GM12878 (cell line): Measurements from ENCODE around the gene ATP2A1. TPM values are rescaled to one million over a fixed set of nuclear protein-coding genes. Genes with fewer than 3 reads are reported as not detected.
A peak's percentile ranks its signal among the peaks of the same experiment; 100 is the strongest.

Experiments used
- ATAC-seq: fragments of 200-7000 bp; cut with Tn5 transposase; 3 replicates; pipeline ENCODE4 v1.9.1; 2020; ENCODE audit warnings: mild to moderate bottlenecking, moderate library complexity
- BruUV-seq: library from RNA; stranded (reverse); fragments of 400-500 nt; replicated peaks from 2 replicates; lab custom pipeline; 2021; lab: Mats Ljungman, UMichigan
- CTCF ChIA-PET: fragments of 300-600 bp; sonication (Branson Sonifier 250); formaldehyde crosslinking; extraction: SDS; loops from one replicate; lab custom pipeline; 2021; ENCODE audit warnings: inconsistent platforms; lab: Yijun Ruan, JAX
- POLR2A ChIA-PET: fragments of 350-600 bp; formaldehyde crosslinking; extraction: SDS; loops from one replicate; lab custom pipeline; 2021; ENCODE audit warnings: inconsistent platforms; lab: Charles Lee
- RAD21 ChIA-PET: fragments of 300-600 bp; sonication (Branson Sonifier 250); formaldehyde crosslinking; loops from one replicate; lab custom pipeline; 2023; ENCODE audit warnings: antibody characterized with exemption; ENCODE audit not compliant: unreplicated experiment; lab: Charles Lee
- SMC1A ChIA-PET: fragments of 300-600 bp; sonication (Branson Sonifier 250); formaldehyde crosslinking; loops from one replicate; lab custom pipeline; 2023; ENCODE audit not compliant: unreplicated experiment, uncharacterized antibody; lab: Charles Lee
- DNase-seq: peaks from one replicate; pipeline ENCODE4 v3.0.0-alpha.2; 2011; ENCODE audit warnings: low read depth, low spot score
- FAIRE-seq: peaks from 3 replicates; lab custom pipeline; 2011; peaks lifted over from hg19 to GRCh38; lab: Jason Lieb, UNC
- H2AFZ ChIP-seq: 2 replicates; pipeline ENCODE4 v1.6.0; 2011; ENCODE audit warnings: low read depth, low read length, control low read depth; ENCODE audit not compliant: control insufficient read depth
- H3K27ac ChIP-seq: 2 replicates; pipeline ENCODE4 v1.5.1; 2011; ENCODE audit warnings: control low read depth; ENCODE audit not compliant: control insufficient read depth, insufficient read depth
- H3K27me3 ChIP-seq, 2 experiments: replicated peaks in 1 of 2; 2 replicates each; pipeline versions ENCODE4 v1.6.0 to v1.6.1; 2011; ENCODE audit warnings: low read length in 1 of 2; ENCODE audit not compliant: control insufficient read depth in 2 of 2, insufficient read depth in 2 of 2
- H3K36me3 ChIP-seq, 2 experiments: 2 replicates each; pipeline ENCODE4 v1.5.1; 2011; ENCODE audit warnings: low read length in 1 of 2; ENCODE audit not compliant: control insufficient read depth in 2 of 2, insufficient read depth in 2 of 2
- H3K4me1 ChIP-seq: 2 replicates; pipeline ENCODE4 v1.6.1; 2011; ENCODE audit warnings: mild to moderate bottlenecking, low read length, moderate library complexity, mixed read lengths; ENCODE audit not compliant: control insufficient read depth, insufficient read depth
- H3K4me2 ChIP-seq: 2 replicates; pipeline ENCODE4 v1.6.0; 2011; ENCODE audit warnings: control low read depth; ENCODE audit not compliant: control insufficient read depth, insufficient read depth
- H3K4me3 ChIP-seq: fragments of 200-600 bp; sonication (generic); 2 replicates; pipeline ENCODE4 v1.5.1; 2016
- H3K79me2 ChIP-seq: 2 replicates; pipeline ENCODE4 v1.6.0; 2011; ENCODE audit warnings: low read length; ENCODE audit not compliant: control insufficient read depth, insufficient read depth
- H3K9ac ChIP-seq: 2 replicates; pipeline ENCODE4 v1.8.0; 2011; ENCODE audit warnings: low read length, control low read depth, mixed read lengths; ENCODE audit not compliant: control insufficient read depth, insufficient read depth
- H3K9me3 ChIP-seq: replicated peaks from 3 replicates; pipeline ENCODE4 v1.5.1; 2011; ENCODE audit warnings: mild to moderate bottlenecking, low read length; ENCODE audit not compliant: control insufficient read depth, insufficient read depth
- H4K20me1 ChIP-seq: 2 replicates; pipeline ENCODE4 v1.6.0; 2011; ENCODE audit not compliant: control insufficient read depth, insufficient read depth
- ATF7 ChIP-seq: fragments of 450-650 bp; IDR thresholded peaks from 2 replicates; pipeline ENCODE4 v1.6.1; 2016; ENCODE audit warnings: low read depth, mild to moderate bottlenecking
- BHLHE40 ChIP-seq, 2 experiments: fragments of 450-650 bp in 1 of 2; IDR thresholded peaks; 2 replicates each; pipeline ENCODE4 v1.6.1; 2011 to 2017; ENCODE audit warnings: low read depth in 2 of 2, borderline replicate concordance in 1 of 2, improper control_type of control experiment in 1 of 2, low read length in 1 of 2, mild to moderate bottlenecking in 1 of 2
- EED ChIP-seq: sonication (generic); IDR thresholded peaks from 2 replicates; pipeline ENCODE4 v1.6.1; 2016; ENCODE audit warnings: antibody characterized with exemption, low read depth
- ESRRA ChIP-seq: IDR thresholded peaks from 2 replicates; pipeline ENCODE4 v1.6.1; 2012; ENCODE audit warnings: mild to moderate bottlenecking, low read length, improper control_type of control experiment
- GATAD2B ChIP-seq: fragments of 450-650 bp; conservative IDR thresholded peaks from 2 replicates; pipeline ENCODE4 v1.6.1; 2017; ENCODE audit warnings: low read depth, mild to moderate bottlenecking, moderate library complexity
- IKZF2 ChIP-seq, 2 experiments: fragments of 450-650 bp; IDR thresholded peaks; 2 replicates each; pipeline ENCODE4 v1.6.1; 2017; ENCODE audit warnings: mild to moderate bottlenecking in 2 of 2, moderate library complexity in 2 of 2
- JUNB ChIP-seq: IDR thresholded peaks from 2 replicates; pipeline ENCODE4 v1.6.1; 2016; ENCODE audit warnings: antibody characterized with exemption, mild to moderate bottlenecking
- KLF5 ChIP-seq: fragments of 450-650 bp; IDR thresholded peaks from 2 replicates; pipeline ENCODE4 v1.6.1; 2014; ENCODE audit warnings: mild to moderate bottlenecking; ENCODE audit not compliant: partially characterized antibody
- NR2F1 ChIP-seq: fragments of 450-650 bp; conservative IDR thresholded peaks from 2 replicates; pipeline ENCODE4 v1.6.1; 2017; ENCODE audit warnings: mild to moderate bottlenecking
- PAX8 ChIP-seq: fragments of 450-650 bp; IDR thresholded peaks from 2 replicates; pipeline ENCODE4 v1.6.1; 2017; ENCODE audit warnings: mild to moderate bottlenecking, moderate library complexity
- POU2F2 ChIP-seq: IDR thresholded peaks from 3 replicates; pipeline ENCODE4 v1.6.1; 2011; ENCODE audit warnings: low read depth, mild to moderate bottlenecking, low read length, borderline replicate concordance
- RFX5 ChIP-seq: IDR thresholded peaks from 2 replicates; pipeline ENCODE4 v1.6.1; 2011; ENCODE audit warnings: low read depth, low read length, improper control_type of control experiment
- SMARCA5 ChIP-seq: fragments of 450-650 bp; IDR thresholded peaks from 2 replicates; pipeline ENCODE4 v1.6.1; 2017; ENCODE audit warnings: mild to moderate bottlenecking
- ZNF217 ChIP-seq: fragments of 450-650 bp; IDR thresholded peaks from 2 replicates; pipeline ENCODE4 v1.6.1; 2017; ENCODE audit warnings: antibody characterized with exemption, mild to moderate bottlenecking
- WGBS: methylation state at CpG from one replicate; pipeline ENCODE4 v1.1.6; 2016; ENCODE audit warnings: low lambda C conversion rate; ENCODE audit not compliant: insufficient replicate concordance, insufficient coverage; ENCODE audit errors: missing lambda C conversion rate; 5-methylcytosine and 5-hydroxymethylcytosine counted together
- in situ Hi-C: fragments of 300-500 bp; cut with MboI; formaldehyde crosslinking; loops from 9 replicates; pipeline ENCODE4 v1.14.3; 2018; ENCODE audit warnings: mixed read lengths
- intact Hi-C: fragments of 100-400 bp; cut with micrococcal nuclease; formaldehyde crosslinking; loops from one replicate; pipeline ENCODE4 v1.14.2; 2022; ENCODE audit not compliant: unreplicated experiment
- polyA plus RNA-seq, 11 experiments: library from polyadenylated mRNA; depleted of rRNA in 4 of 11; unstranded in 6 of 11; stranded (reverse) in 5 of 11; fragments of >200 nt; fragmentation: Nextera tagmentation in 4 of 11; fragmentation: Illumina TruSeq in 1 of 11; extraction: Ambion mirVana in 4 of 11; extraction: Trizol in 1 of 11; gene quantifications; 1 replicate in 1 of 11; 2 replicates in 10 of 11; pipeline versions ENCODE4 v1.2.1 to v1.2.3, GENCODE V29; 2011 to 2016; ENCODE audit warnings: inconsistent platforms in 2 of 11, missing spikeins in 2 of 11, low read depth in 1 of 11
- total RNA-seq, 4 experiments: library from RNA; depleted of rRNA in 3 of 4; stranded (reverse); fragments of >200 nt in 3 of 4; fragmentation: Illumina TruSeq in 1 of 4; extraction: Trizol in 1 of 4; gene quantifications; 2 replicates each; pipeline versions ENCODE4 v1.2.1 to v1.2.3, GENCODE V29; 2013 to 2021
- TF ChIP-seq, protein P1 (sequence below): fragments of 450-650 bp; IDR thresholded peaks from 2 replicates; pipeline ENCODE4 v1.6.1; 2014; ENCODE audit warnings: mild to moderate bottlenecking
- TF ChIP-seq, protein P2 (sequence below): fragments of 150-350 bp; IDR thresholded peaks from 2 replicates; pipeline ENCODE4 v1.6.1; 2016; ENCODE audit warnings: low read depth, low read length
- TF ChIP-seq, protein P3 (sequence below): fragments of 450-650 bp; IDR thresholded peaks from 2 replicates; pipeline ENCODE4 v1.6.1; 2017; ENCODE audit warnings: mild to moderate bottlenecking, low read depth, inconsistent platforms; ENCODE audit not compliant: poor library complexity, severe bottlenecking

Gene ATP2A1
- total and polyA plus RNA-seq, 10 of the 15 experiments (the other 5 are each of a cell fraction or from before 2014, with no cell fraction given), result 0.13 to 1.7 (median 0.88) TPM

DNA sequence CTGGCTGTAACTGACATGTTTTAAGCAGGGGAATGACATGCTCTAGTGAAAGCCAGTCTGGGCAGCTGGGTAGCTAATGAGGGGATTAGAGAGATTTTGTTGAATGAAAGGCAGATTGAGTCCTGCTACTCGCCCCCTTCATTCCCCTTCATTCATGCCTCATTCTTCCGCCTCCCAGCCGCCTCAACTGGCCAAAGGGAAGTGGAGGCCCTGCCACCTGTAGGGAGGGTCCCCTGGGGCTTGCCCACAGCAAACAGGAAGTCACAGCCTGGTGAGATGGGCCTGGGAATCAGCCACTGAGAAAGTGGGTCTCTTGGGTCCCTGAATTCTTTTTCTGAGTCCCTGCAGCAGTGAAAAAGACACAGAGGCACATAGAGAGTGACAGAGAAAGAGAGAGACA lies 52.4 kb downstream of the ATP2A1 start (continued):
- TF ChIP-seq, protein P1, sequence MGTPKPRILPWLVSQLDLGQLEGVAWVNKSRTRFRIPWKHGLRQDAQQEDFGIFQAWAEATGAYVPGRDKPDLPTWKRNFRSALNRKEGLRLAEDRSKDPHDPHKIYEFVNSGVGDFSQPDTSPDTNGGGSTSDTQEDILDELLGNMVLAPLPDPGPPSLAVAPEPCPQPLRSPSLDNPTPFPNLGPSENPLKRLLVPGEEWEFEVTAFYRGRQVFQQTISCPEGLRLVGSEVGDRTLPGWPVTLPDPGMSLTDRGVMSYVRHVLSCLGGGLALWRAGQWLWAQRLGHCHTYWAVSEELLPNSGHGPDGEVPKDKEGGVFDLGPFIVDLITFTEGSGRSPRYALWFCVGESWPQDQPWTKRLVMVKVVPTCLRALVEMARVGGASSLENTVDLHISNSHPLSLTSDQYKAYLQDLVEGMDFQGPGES, result 0 out of 2 replicates have a peak, but pooled peaks have one; percentile 16
- TF ChIP-seq EED, result peak; percentile 50; the same call in 1 of the 2 replicates

DNA sequence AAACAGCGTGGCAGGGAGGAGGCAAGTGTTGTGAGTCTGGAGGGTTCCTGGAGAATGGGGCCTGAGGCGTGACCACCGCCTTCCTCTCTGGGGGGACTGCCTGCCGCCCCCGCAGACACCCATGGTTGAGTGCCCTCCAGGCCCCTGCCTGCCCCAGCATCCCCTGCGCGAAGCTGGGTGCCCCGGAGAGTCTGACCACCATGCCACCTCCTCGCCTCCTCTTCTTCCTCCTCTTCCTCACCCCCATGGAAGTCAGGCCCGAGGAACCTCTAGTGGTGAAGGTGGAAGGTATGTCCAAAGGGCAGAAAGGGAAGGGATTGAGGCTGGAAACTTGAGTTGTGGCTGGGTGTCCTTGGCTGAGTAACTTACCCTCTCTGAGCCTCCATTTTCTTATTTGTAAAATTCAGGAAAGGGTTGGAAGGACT lies 53.5 kb downstream of the ATP2A1 start, which contains the start of gene CD19:
Gene CD19, plus strand, starts transcription at position 171 of the 425 bp plus-strand sequence. Its CDS starts 30 bp downstream, at position 201.
- DNase-seq (no peak), ATAC-seq (peak; percentile 76), FAIRE-seq (peak; percentile 69)
- CTCF ChIA-PET, result interaction anchor here (1.2 to 7.2 kb wide), 6 partner anchors 13 to 86 kb away, joined by 3 to 136 read pairs (median 8); partner anchors contain the start of genes ATP2A1, SH2B1 and TUFM
- Histone ChIP-seq H3K4me2 (peak within 1 kb of the TSS; percentile 95), H3K27me3 (no peaks in the 10 kb centered on the region), H3K36me3 (0 out of 4 replicates have a peak, but pooled peaks cover 0 to 6% of the 10 kb centered on the region in 2 experiments), H3K4me1 (peaks cover 16% of the 10 kb centered on the region), H3K79me2 (peaks cover 21% of the 10 kb centered on the region), H2AFZ (peak within 1 kb of the TSS; percentile 79), H3K4me3 (peak within 1 kb of the TSS; percentile 96), H3K9ac (peak within 1 kb of the TSS; percentile 97), H3K27ac (peak within 1 kb of the TSS; percentile 92), H3K9me3 (no peaks in the 10 kb centered on the region), H4K20me1 (no peaks in the 10 kb centered on the region)
- intact Hi-C loops, result loop anchor here (5.0 kb wide), 1 partner anchor 55 kb away; the partner anchor contains the start of gene ATP2A1
- in situ Hi-C loops, result no loop called here
- BruUV-seq, result no TSS peak
- POLR2A ChIA-PET, result interaction anchor here (0.8 to 3.7 kb wide), 9 partner anchors 9 to 109 kb away, joined by 3 to 39 read pairs (median 5); partner anchors contain the start of genes ATXN2L, RABEP2, SH2B1 and TUFM
- RAD21 ChIA-PET, result interaction anchor here (1.2 to 4.5 kb wide), 7 partner anchors 8 to 108 kb away, joined by 4 to 46 read pairs (median 7); partner anchors contain the start of genes ATP2A1, SH2B1 and TUFM
- 0% methylated on average over 9 of the region's 10 CpGs for WGBS
- SMC1A ChIA-PET, result interaction anchor here (1.0 to 4.2 kb wide), 10 partner anchors 8 to 110 kb away, joined by 3 to 52 read pairs (median 4); partner anchors contain the start of genes ATXN2L, NFATC2IP, RABEP2 and TUFM
- TF ChIP-seq JUNB (no peak), BHLHE40 (IDR thresholded peaks at IDR 0.05; ENCODE audit: borderline replicate concordance in 1 of 2, low read depth in 2 of 2, low read length in 1 of 2) (peak; percentile 14 to 78; a peak in 2 of 4 replicates), NR2F1 (peak; percentile 71), ESRRA (no peak), IKZF2 (IDR thresholded peaks at IDR 0.05) (peak; percentile 33 to 43; a peak in 2 of 4 replicates), POU2F2 (no peak), ZNF217 (peak; percentile 81), KLF5 (no peak), GATAD2B (peak; percentile 64), RFX5 (no peak), PAX8 (peak; percentile 70), SMARCA5 (peak; percentile 89), EED (peak; percentile 17; the same call in 1 of the 2 replicates), ATF7 (no peak)
- TF ChIP-seq, protein P2, sequence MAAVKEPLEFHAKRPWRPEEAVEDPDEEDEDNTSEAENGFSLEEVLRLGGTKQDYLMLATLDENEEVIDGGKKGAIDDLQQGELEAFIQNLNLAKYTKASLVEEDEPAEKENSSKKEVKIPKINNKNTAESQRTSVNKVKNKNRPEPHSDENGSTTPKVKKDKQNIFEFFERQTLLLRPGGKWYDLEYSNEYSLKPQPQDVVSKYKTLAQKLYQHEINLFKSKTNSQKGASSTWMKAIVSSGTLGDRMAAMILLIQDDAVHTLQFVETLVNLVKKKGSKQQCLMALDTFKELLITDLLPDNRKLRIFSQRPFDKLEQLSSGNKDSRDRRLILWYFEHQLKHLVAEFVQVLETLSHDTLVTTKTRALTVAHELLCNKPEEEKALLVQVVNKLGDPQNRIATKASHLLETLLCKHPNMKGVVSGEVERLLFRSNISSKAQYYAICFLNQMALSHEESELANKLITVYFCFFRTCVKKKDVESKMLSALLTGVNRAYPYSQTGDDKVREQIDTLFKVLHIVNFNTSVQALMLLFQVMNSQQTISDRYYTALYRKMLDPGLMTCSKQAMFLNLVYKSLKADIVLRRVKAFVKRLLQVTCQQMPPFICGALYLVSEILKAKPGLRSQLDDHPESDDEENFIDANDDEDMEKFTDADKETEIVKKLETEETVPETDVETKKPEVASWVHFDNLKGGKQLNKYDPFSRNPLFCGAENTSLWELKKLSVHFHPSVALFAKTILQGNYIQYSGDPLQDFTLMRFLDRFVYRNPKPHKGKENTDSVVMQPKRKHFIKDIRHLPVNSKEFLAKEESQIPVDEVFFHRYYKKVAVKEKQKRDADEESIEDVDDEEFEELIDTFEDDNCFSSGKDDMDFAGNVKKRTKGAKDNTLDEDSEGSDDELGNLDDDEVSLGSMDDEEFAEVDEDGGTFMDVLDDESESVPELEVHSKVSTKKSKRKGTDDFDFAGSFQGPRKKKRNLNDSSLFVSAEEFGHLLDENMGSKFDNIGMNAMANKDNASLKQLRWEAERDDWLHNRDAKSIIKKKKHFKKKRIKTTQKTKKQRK, result no peak
- TF ChIP-seq, protein P3, sequence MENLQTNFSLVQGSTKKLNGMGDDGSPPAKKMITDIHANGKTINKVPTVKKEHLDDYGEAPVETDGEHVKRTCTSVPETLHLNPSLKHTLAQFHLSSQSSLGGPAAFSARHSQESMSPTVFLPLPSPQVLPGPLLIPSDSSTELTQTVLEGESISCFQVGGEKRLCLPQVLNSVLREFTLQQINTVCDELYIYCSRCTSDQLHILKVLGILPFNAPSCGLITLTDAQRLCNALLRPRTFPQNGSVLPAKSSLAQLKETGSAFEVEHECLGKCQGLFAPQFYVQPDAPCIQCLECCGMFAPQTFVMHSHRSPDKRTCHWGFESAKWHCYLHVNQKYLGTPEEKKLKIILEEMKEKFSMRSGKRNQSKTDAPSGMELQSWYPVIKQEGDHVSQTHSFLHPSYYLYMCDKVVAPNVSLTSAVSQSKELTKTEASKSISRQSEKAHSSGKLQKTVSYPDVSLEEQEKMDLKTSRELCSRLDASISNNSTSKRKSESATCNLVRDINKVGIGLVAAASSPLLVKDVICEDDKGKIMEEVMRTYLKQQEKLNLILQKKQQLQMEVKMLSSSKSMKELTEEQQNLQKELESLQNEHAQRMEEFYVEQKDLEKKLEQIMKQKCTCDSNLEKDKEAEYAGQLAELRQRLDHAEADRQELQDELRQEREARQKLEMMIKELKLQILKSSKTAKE, result peak; percentile 45
